K562 (cell line): ENCODE data around the gene PRKACB. TPM values are rescaled to one million over a fixed set of nuclear protein-coding genes. Genes with fewer than 3 reads are reported as not detected.

Source experiments
- ATAC-seq: fragments of 200-7000 bp; cut with Tn5 transposase; 3 replicates; pipeline ENCODE4 v1.9.1; 2020; ENCODE audit warnings: moderate library complexity
- BruUV-seq: library from RNA; stranded (reverse); fragments of 400-500 nt; replicated peaks from 2 replicates; lab custom pipeline; 2021; lab: Mats Ljungman, UMichigan
- CTCF ChIA-PET: fragments of 300-600 bp; formaldehyde crosslinking; extraction: SDS; loops from one replicate; lab custom pipeline; 2021; ENCODE audit warnings: low intra/inter-chr PET ratio; lab: Yijun Ruan, JAX
- POLR2A ChIA-PET: fragments of 300-600, 350-650 bp; sonication (Branson Sonifier 250); formaldehyde crosslinking; extraction: SDS; loops from one replicate; lab custom pipeline; 2021; ENCODE audit warnings: antibody characterized with exemption, inconsistent platforms; lab: Yijun Ruan, JAX
- DNase-seq, 4 experiments: peaks; one replicate each; pipeline versions ENCODE4 v3.0.0 to v3.0.0-alpha.2; 2011 to 2018; ENCODE audit warnings: low spot score in 3 of 4, mixed read lengths in 3 of 4; ENCODE audit errors: extremely low read depth in 1 of 4
- FAIRE-seq: peaks from 2 replicates; lab custom pipeline; 2011; peaks lifted over from hg19 to GRCh38; lab: Jason Lieb, UNC
- H2AFZ ChIP-seq: 2 replicates; pipeline ENCODE4 v1.6.0; 2011; ENCODE audit warnings: low read depth, low read length, control low read depth, inconsistent platforms
- H3K27ac ChIP-seq: fragments of 200-600 bp; 3 replicates; pipeline ENCODE4 v1.8.0; 2011; ENCODE audit warnings: low read depth, mild to moderate bottlenecking, control low read depth, inconsistent platforms, low read length, moderate library complexity, mixed read lengths; ENCODE audit errors: extremely low read depth
- H3K27me3 ChIP-seq, 2 experiments: fragments of 300-600 bp in 1 of 2; 2 replicates in 1 of 2; 3 replicates in 1 of 2; pipeline versions ENCODE4 v1.6.0 to v1.8.0; 2011; ENCODE audit warnings: inconsistent platforms in 2 of 2, low read length in 2 of 2, mild to moderate bottlenecking in 1 of 2, mixed read lengths in 1 of 2, moderate library complexity in 1 of 2; ENCODE audit not compliant: control insufficient read depth in 2 of 2, insufficient read depth in 2 of 2
- H3K36me3 ChIP-seq: fragments of 300-600 bp; 3 replicates; pipeline ENCODE4 v1.8.0; 2011; ENCODE audit warnings: mild to moderate bottlenecking, low read length, inconsistent platforms; ENCODE audit not compliant: control insufficient read depth, insufficient read depth
- H3K4me1 ChIP-seq, 2 experiments: fragments of 200-600 bp in 1 of 2; replicated peaks in 1 of 2; 2 replicates in 1 of 2; 3 replicates in 1 of 2; pipeline versions ENCODE4 v1.5.1 to v1.8.0; 2011; ENCODE audit warnings: inconsistent platforms in 2 of 2, low read length in 2 of 2, mild to moderate bottlenecking in 1 of 2, mixed read lengths in 1 of 2, moderate library complexity in 1 of 2; ENCODE audit not compliant: control insufficient read depth in 2 of 2, insufficient read depth in 2 of 2
- H3K4me2 ChIP-seq: 2 replicates; pipeline ENCODE4 v1.6.1; 2011; ENCODE audit warnings: low read length, control low read depth, inconsistent platforms, mixed read lengths; ENCODE audit not compliant: insufficient read depth
- H3K4me3 ChIP-seq: fragments of 200-600 bp; sonication (generic), shearing (Covaris generic); 2 replicates; pipeline ENCODE4 v1.5.1; 2016; ENCODE audit warnings: control low read depth, inconsistent platforms
- H3K79me2 ChIP-seq: fragments of 200-600 bp; 3 replicates; pipeline ENCODE4 v1.8.0; 2011; ENCODE audit warnings: low read length, inconsistent platforms; ENCODE audit not compliant: control insufficient read depth, insufficient read depth
- H3K9ac ChIP-seq, 2 experiments: 2 replicates each; pipeline versions ENCODE4 v1.6.0 to v1.6.1; 2011; ENCODE audit warnings: low read depth in 2 of 2, low read length in 2 of 2, control low read depth in 1 of 2, inconsistent platforms in 1 of 2, mild to moderate bottlenecking in 1 of 2, mixed read lengths in 1 of 2; ENCODE audit not compliant: insufficient read depth in 1 of 2
- H3K9me1 ChIP-seq: one replicate; pipeline ENCODE4 v1.6.0; 2011; ENCODE audit warnings: inconsistent platforms, mild to moderate bottlenecking, low read length, moderate library complexity; ENCODE audit not compliant: control insufficient read depth, insufficient read depth
- H3K9me3 ChIP-seq: replicated peaks from 2 replicates; pipeline ENCODE4 v1.5.1; 2011; ENCODE audit warnings: low read depth, low read length, inconsistent platforms; ENCODE audit not compliant: control insufficient read depth, insufficient read depth
- H4K20me1 ChIP-seq: replicated peaks from 2 replicates; pipeline ENCODE4 v1.6.1; 2011; ENCODE audit warnings: low read length, inconsistent platforms, mixed read lengths; ENCODE audit not compliant: control insufficient read depth, insufficient read depth
- ERF ChIP-seq: fragments of 450-650 bp; formaldehyde crosslinking; IDR thresholded peaks from 2 replicates; pipeline ENCODE4 v1.4.0; 2020; ENCODE audit warnings: mild to moderate bottlenecking, mixed read lengths
- ETV5 ChIP-seq: sonication (generic); formaldehyde crosslinking; IDR thresholded peaks from 2 replicates; pipeline ENCODE4 v1.4.0; 2020; ENCODE audit warnings: low read depth, mild to moderate bottlenecking, missing genetic modification reagents
- HDAC1 ChIP-seq, 2 experiments: fragments of 450-650 bp; IDR thresholded peaks; 2 replicates each; pipeline ENCODE4 v1.6.1; 2016 to 2017; ENCODE audit warnings: inconsistent platforms in 1 of 2, mild to moderate bottlenecking in 1 of 2, moderate library complexity in 1 of 2
- KDM1A ChIP-seq, 2 experiments: fragments of 450-650 bp; IDR thresholded peaks; 2 replicates each; pipeline ENCODE4 v1.6.1; 2016; ENCODE audit warnings: mild to moderate bottlenecking in 2 of 2
- KLF16 ChIP-seq: IDR thresholded peaks from 2 replicates; pipeline ENCODE4 v1.6.1; 2016; ENCODE audit warnings: antibody characterized with exemption
- NCOA2 ChIP-seq, 2 experiments: fragments of 450-650 bp; IDR thresholded peaks; 2 replicates each; pipeline ENCODE4 v1.6.1; 2018; ENCODE audit warnings: mild to moderate bottlenecking in 2 of 2, moderate library complexity in 1 of 2; ENCODE audit not compliant: partially characterized antibody in 2 of 2
- PURB ChIP-seq: sonication (generic); formaldehyde crosslinking; IDR thresholded peaks from 2 replicates; pipeline ENCODE4 v1.9.0; 2021; ENCODE audit warnings: low read depth, mild to moderate bottlenecking, missing genetic modification reagents
- RCOR1 ChIP-seq, 2 experiments: IDR thresholded peaks; 2 replicates each; pipeline ENCODE4 v1.6.1; 2012; ENCODE audit warnings: low read depth in 2 of 2, low read length in 2 of 2, borderline replicate concordance in 1 of 2, improper control_type of control experiment in 1 of 2
- TAF1 ChIP-seq: IDR thresholded peaks from 2 replicates; pipeline ENCODE4 v1.6.1; 2011; ENCODE audit warnings: mild to moderate bottlenecking, low read length, moderate library complexity; ENCODE audit not compliant: insufficient read depth, control insufficient read depth, severe bottlenecking; ENCODE audit errors: extremely low read depth
- TSC22D4 ChIP-seq: fragments of 450-650 bp; IDR thresholded peaks from 2 replicates; pipeline ENCODE4 v1.6.1; 2016; ENCODE audit warnings: missing genetic modification characterization, missing biosample characterization, control low read depth
- ZNF140 ChIP-seq: fragments of 250-450 bp; sonication (Bioruptor Pico); IDR thresholded peaks from 2 replicates; pipeline ENCODE4 v1.8.0; 2021; ENCODE audit warnings: moderate library complexity, mild to moderate bottlenecking, inconsistent platforms
- ZNF57 ChIP-seq: fragments of 450-650 bp; formaldehyde crosslinking; IDR thresholded peaks from 2 replicates; pipeline ENCODE4 v1.4.0; 2020; ENCODE audit warnings: mild to moderate bottlenecking, moderate library complexity
- ZNF592 ChIP-seq: fragments of 450-650 bp; IDR thresholded peaks from 2 replicates; pipeline ENCODE4 v1.6.1; 2017; ENCODE audit warnings: antibody characterized with exemption, mild to moderate bottlenecking
- WGBS: fragments of 100-300 bp; shearing (Covaris generic); methylation state at CpG from one replicate; pipeline ENCODE4 v1.1.6; 2016; ENCODE audit warnings: low coverage, mixed read lengths; ENCODE audit not compliant: insufficient coverage; ENCODE audit errors: missing lambda C conversion rate; 5-methylcytosine and 5-hydroxymethylcytosine counted together
- in situ Hi-C: fragments of 300-500 bp; cut with MboI; formaldehyde crosslinking; loops from 4 replicates; pipeline ENCODE4 v1.15.0; 2018; ENCODE audit warnings: inconsistent platforms, mixed read lengths
- intact Hi-C: fragments of 100-400 bp; cut with micrococcal nuclease; formaldehyde crosslinking; loops from 2 replicates; pipeline ENCODE4 v1.14.2; 2022
- polyA plus RNA-seq, 8 experiments: library from polyadenylated mRNA; depleted of rRNA in 4 of 8; stranded (reverse) in 5 of 8; unstranded in 3 of 8; fragments of >200 nt; fragmentation: Nextera tagmentation in 2 of 8; fragmentation: Illumina TruSeq in 1 of 8; extraction: Ambion mirVana in 2 of 8; extraction: Trizol in 1 of 8; gene quantifications; 2 replicates each; pipeline versions ENCODE4 v1.2.1 to v1.2.3, GENCODE V29; 2011 to 2014; ENCODE audit warnings: inconsistent platforms in 1 of 8, missing spikeins in 1 of 8
- total RNA-seq, 7 experiments: library from RNA; depleted of rRNA in 6 of 7; stranded (reverse); fragments of >200 nt in 6 of 7; fragmentation: Illumina TruSeq in 2 of 7; extraction: Trizol in 2 of 7; gene quantifications; 2 replicates each; pipeline versions ENCODE4 v1.2.1 to v1.2.3, GENCODE V29; 2011 to 2021; ENCODE audit warnings: low replicate concordance in 1 of 7
- TF ChIP-seq, protein P1 (sequence below): fragments of 250-450 bp; sonication (Bioruptor Pico); IDR thresholded peaks from 2 replicates; pipeline ENCODE4 v1.5.0; 2020; ENCODE audit warnings: mild to moderate bottlenecking
- TF ChIP-seq, protein P2 (sequence below): sonication (generic); formaldehyde crosslinking; IDR thresholded peaks from 2 replicates; pipeline ENCODE4 v1.8.0; 2023; ENCODE audit warnings: mild to moderate bottlenecking, missing genetic modification reagents

Gene PRKACB
- total and polyA plus RNA-seq, 9 of the 15 experiments (the other 6 are each of a cell fraction or from before 2014, with no cell fraction given): 1.1 to 5.2 (median 2.8) TPM

GRCh38 chr1:84171481-84171880 is 27.4 kb downstream of the PRKACB start:
- intact Hi-C loops (no loop called here), in situ Hi-C loops (no loop called here)
- Histone ChIP-seq H3K27me3 (no peaks in the 10 kb centered on the region), H3K9me1 (no peaks in the 10 kb centered on the region), H3K27ac (no peak overlapping the region), H3K9me3 (no peaks in the 10 kb centered on the region), H2AFZ (no peak overlapping the region), H3K4me1 (no peaks in the 10 kb centered on the region), H3K36me3 (no peaks in the 10 kb centered on the region), H4K20me1 (no peaks in the 10 kb centered on the region), H3K9ac (no peak overlapping the region), H3K79me2 (no peaks in the 10 kb centered on the region), H3K4me3 (no peak overlapping the region), H3K4me2 (no peak overlapping the region)
- 4% methylated on average over 2 of the region's 2 CpGs for WGBS
- no TSS peak for BruUV-seq
- ChIA-PET CTCF (no interaction called here), POLR2A (no interaction called here)
- FAIRE-seq: no peak
- ATAC-seq: no peak
- no peak for DNase-seq
- TF ChIP-seq NCOA2 (IDR thresholded peaks at IDR 0.05; ENCODE audit: partially characterized antibody in 2 of 2) (no peak), TAF1 (no peak), KLF16 (no peak), ETV5 (no peak), ZNF57 (CRISPR knock-in tag) (no peak), RCOR1 (IDR thresholded peaks at IDR 0.05; ENCODE audit: borderline replicate concordance in 1 of 2, low read depth in 2 of 2, low read length in 2 of 2) (no peak), KDM1A (IDR thresholded peaks at IDR 0.05) (no peak), ZNF140 (no peak), ZNF592 (no peak), HDAC1 (IDR thresholded peaks at IDR 0.05) (no peak), TSC22D4 (tag) (no peak), ERF (CRISPR knock-in tag) (no peak), PURB (no peak)
- TF ChIP-seq, protein P1, sequence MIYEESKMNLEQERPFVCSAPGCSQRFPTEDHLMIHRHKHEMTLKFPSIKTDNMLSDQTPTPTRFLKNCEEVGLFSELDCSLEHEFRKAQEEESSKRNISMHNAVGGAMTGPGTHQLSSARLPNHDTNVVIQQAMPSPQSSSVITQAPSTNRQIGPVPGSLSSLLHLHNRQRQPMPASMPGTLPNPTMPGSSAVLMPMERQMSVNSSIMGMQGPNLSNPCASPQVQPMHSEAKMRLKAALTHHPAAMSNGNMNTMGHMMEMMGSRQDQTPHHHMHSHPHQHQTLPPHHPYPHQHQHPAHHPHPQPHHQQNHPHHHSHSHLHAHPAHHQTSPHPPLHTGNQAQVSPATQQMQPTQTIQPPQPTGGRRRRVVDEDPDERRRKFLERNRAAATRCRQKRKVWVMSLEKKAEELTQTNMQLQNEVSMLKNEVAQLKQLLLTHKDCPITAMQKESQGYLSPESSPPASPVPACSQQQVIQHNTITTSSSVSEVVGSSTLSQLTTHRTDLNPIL (CRISPR knock-in tag): no peak
- TF ChIP-seq, protein P2, sequence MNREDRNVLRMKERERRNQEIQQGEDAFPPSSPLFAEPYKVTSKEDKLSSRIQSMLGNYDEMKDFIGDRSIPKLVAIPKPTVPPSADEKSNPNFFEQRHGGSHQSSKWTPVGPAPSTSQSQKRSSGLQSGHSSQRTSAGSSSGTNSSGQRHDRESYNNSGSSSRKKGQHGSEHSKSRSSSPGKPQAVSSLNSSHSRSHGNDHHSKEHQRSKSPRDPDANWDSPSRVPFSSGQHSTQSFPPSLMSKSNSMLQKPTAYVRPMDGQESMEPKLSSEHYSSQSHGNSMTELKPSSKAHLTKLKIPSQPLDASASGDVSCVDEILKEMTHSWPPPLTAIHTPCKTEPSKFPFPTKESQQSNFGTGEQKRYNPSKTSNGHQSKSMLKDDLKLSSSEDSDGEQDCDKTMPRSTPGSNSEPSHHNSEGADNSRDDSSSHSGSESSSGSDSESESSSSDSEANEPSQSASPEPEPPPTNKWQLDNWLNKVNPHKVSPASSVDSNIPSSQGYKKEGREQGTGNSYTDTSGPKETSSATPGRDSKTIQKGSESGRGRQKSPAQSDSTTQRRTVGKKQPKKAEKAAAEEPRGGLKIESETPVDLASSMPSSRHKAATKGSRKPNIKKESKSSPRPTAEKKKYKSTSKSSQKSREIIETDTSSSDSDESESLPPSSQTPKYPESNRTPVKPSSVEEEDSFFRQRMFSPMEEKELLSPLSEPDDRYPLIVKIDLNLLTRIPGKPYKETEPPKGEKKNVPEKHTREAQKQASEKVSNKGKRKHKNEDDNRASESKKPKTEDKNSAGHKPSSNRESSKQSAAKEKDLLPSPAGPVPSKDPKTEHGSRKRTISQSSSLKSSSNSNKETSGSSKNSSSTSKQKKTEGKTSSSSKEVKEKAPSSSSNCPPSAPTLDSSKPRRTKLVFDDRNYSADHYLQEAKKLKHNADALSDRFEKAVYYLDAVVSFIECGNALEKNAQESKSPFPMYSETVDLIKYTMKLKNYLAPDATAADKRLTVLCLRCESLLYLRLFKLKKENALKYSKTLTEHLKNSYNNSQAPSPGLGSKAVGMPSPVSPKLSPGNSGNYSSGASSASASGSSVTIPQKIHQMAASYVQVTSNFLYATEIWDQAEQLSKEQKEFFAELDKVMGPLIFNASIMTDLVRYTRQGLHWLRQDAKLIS (CRISPR knock-in tag): no peak
